GM23248 (cell line): ENCODE measurements around the gene CAPN8. TPM values are rescaled to one million over a fixed set of nuclear protein-coding genes. Genes with fewer than 3 reads are reported as not detected.

ENCODE experiments used
- DNase-seq: peaks from one replicate; pipeline ENCODE4 v3.0.0-alpha.2; 2015
- H2AFZ ChIP-seq: fragments of 200-600 bp; sonication (generic); 2 replicates; pipeline ENCODE4 v1.6.1; 2016; ENCODE audit warnings: antibody characterized with exemption
- H3F3A ChIP-seq: fragments of 200-600 bp; sonication (generic); 2 replicates; pipeline ENCODE4 v1.6.1; 2016; ENCODE audit warnings: mild to moderate bottlenecking, antibody characterized with exemption, mixed run types; ENCODE audit not compliant: insufficient read depth
- H3K27ac ChIP-seq: fragments of 200-600 bp; sonication (generic); 2 replicates; pipeline ENCODE4 v1.5.1; 2016; ENCODE audit warnings: mild to moderate bottlenecking
- H3K27me3 ChIP-seq: fragments of 200-600 bp; sonication (generic); replicated peaks from 2 replicates; pipeline ENCODE4 v1.6.1; 2016; ENCODE audit warnings: mild to moderate bottlenecking; ENCODE audit not compliant: insufficient read depth
- H3K36me3 ChIP-seq: fragments of 200-600 bp; sonication (generic); 2 replicates; pipeline ENCODE4 v1.6.1; 2016; ENCODE audit warnings: low read depth, mild to moderate bottlenecking
- H3K4me1 ChIP-seq: fragments of 200-600 bp; sonication (generic); 2 replicates; pipeline ENCODE4 v1.6.1; 2016; ENCODE audit warnings: mild to moderate bottlenecking; ENCODE audit not compliant: insufficient read depth
- H3K4me2 ChIP-seq: fragments of 200-600 bp; sonication (generic); one replicate; pipeline ENCODE4 v1.6.1; 2016; ENCODE audit warnings: mild to moderate bottlenecking; ENCODE audit not compliant: unreplicated experiment
- H3K4me3 ChIP-seq: fragments of 200-600 bp; sonication (generic); 2 replicates; pipeline ENCODE4 v1.5.1; 2016; ENCODE audit warnings: mild to moderate bottlenecking
- H3K79me2 ChIP-seq: fragments of 200-600 bp; sonication (generic); 2 replicates; pipeline ENCODE4 v1.6.1; 2016; ENCODE audit warnings: mild to moderate bottlenecking; ENCODE audit not compliant: insufficient read depth
- H3K9ac ChIP-seq: fragments of 200-600 bp; sonication (generic); 2 replicates; pipeline ENCODE4 v1.6.1; 2016; ENCODE audit warnings: mild to moderate bottlenecking
- H3K9me2 ChIP-seq: fragments of 200-600 bp; sonication (generic); 2 replicates; pipeline ENCODE4 v1.6.1; 2016; ENCODE audit warnings: mixed run types, mild to moderate bottlenecking, moderate library complexity; ENCODE audit not compliant: insufficient read depth
- H3K9me3 ChIP-seq: fragments of 200-600 bp; sonication (generic); one replicate; pipeline ENCODE4 v1.6.1; 2017; ENCODE audit warnings: low read depth
- H4K20me1 ChIP-seq: fragments of 200-600 bp; sonication (generic); 2 replicates; pipeline ENCODE4 v1.6.0; 2016; ENCODE audit not compliant: insufficient read depth
- EZH2 ChIP-seq: fragments of 200-600 bp; sonication (generic); IDR thresholded peaks from 2 replicates; pipeline ENCODE4 v1.6.1; 2018; ENCODE audit warnings: antibody characterized with exemption, mild to moderate bottlenecking; ENCODE audit not compliant: insufficient read depth, poor library complexity, severe bottlenecking
- EZH2phosphoT487 ChIP-seq: fragments of 200-600 bp; sonication (generic); IDR thresholded peaks from 2 replicates; pipeline ENCODE4 v1.6.1; 2018; ENCODE audit warnings: antibody characterized with exemption, moderate library complexity, mild to moderate bottlenecking, low read depth; ENCODE audit not compliant: insufficient read depth
- WGBS, 2 experiments: methylation state at CpG; one replicate each; pipeline ENCODE4 v1.1.6; 2015 to 2017; ENCODE audit warnings: low lambda C conversion rate in 2 of 2, low coverage in 1 of 2; ENCODE audit errors: missing lambda C conversion rate in 2 of 2; 5-methylcytosine and 5-hydroxymethylcytosine counted together
- in situ Hi-C: fragments of 300-500 bp; cut with MboI; formaldehyde crosslinking; loops from 2 replicates; pipeline ENCODE4 v1.15.0; 2020
- polyA plus RNA-seq: library from polyadenylated mRNA; unstranded; fragments of >200 nt; fragmentation: Nextera tagmentation; extraction: Ambion mirVana; gene quantifications from 2 replicates; pipeline ENCODE4 v1.2.1, GENCODE V29; 2016
- total RNA-seq: library from RNA; depleted of rRNA; stranded (reverse); fragments of >200 nt; shearing (Covaris generic); gene quantifications from 2 replicates; pipeline ENCODE4 v1.2.3, GENCODE V29; 2014

The CAPN8 gene
- total and polyA plus RNA-seq, 2 experiments from 2014 or later, result not detected

GRCh38 chr1:223649222-223649621 lies 16.3 kb downstream of the CAPN8 start:
- Histone ChIP-seq H3K4me1 (no peaks in the 10 kb centered on the region), H3K27me3 (peaks cover 44% of the 10 kb centered on the region), H2AFZ (no peak overlapping the region), H3K36me3 (no peaks in the 10 kb centered on the region), H4K20me1 (no peaks in the 10 kb centered on the region), H3K9me3 (no peaks in the 10 kb centered on the region), H3K4me3 (no peak overlapping the region), H3K79me2 (no peaks in the 10 kb centered on the region), H3K9me2 (no peaks in the 10 kb centered on the region), H3K27ac (no peak overlapping the region), H3K4me2 (no peak overlapping the region), H3F3A (no peaks in the 10 kb centered on the region), H3K9ac (no peak overlapping the region)
- 0% methylated on average over 1 of the region's 1 CpG for WGBS, 2 experiments
- no peak for DNase-seq
- in situ Hi-C loops, result no loop called here
- TF ChIP-seq EZH2phosphoT487 (no peak), EZH2 (no peak)

DNA sequence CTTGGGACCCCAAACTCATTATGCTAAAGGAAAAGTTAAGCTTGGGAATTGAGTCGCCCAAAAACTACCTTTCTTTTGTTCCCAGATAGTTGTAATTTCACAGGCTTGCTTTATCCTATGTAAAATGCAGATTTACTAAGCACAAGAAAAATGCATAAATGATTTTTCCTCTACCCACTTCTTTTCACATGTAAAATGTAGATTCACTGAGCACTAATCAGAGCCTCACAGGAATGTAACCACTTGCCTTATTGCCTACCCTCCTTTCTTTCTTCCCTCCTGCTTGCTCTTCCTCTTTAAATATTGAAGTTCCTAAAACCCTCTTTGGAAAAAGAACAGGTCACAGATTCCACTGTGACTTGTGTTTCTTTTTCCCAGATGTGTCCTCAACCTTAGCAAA lies 18.3 kb downstream of the CAPN8 start:
- no peak overlapping the region for H3K9ac ChIP-seq
- 31 to 44% methylated on average over 1 of the region's 1 CpG for WGBS, 2 experiments

GRCh38 chr1:223645903-223646302 lies 19.6 kb downstream of the CAPN8 start:
- WGBS, 2 experiments, result 32 to 42% methylated on average over 3 of the region's 3 CpGs
- Histone ChIP-seq H3K4me1 (no peaks in the 10 kb centered on the region), H2AFZ (no peak overlapping the region), H3K27ac (no peak overlapping the region), H3K4me3 (no peak overlapping the region), H3K9me2 (no peaks in the 10 kb centered on the region), H3K4me2 (no peak overlapping the region), H3K79me2 (no peaks in the 10 kb centered on the region), H4K20me1 (no peaks in the 10 kb centered on the region), H3K27me3 (peaks cover 66% of the 10 kb centered on the region), H3K9ac (no peak overlapping the region), H3K9me3 (no peaks in the 10 kb centered on the region), H3K36me3 (no peaks in the 10 kb centered on the region), H3F3A (no peaks in the 10 kb centered on the region)
- DNase-seq, result no peak
- TF ChIP-seq EZH2, result no peak
- in situ Hi-C loops, result no loop called here

More for the DNA sequence above, 18.3 kb downstream of the CAPN8 start:
- Histone ChIP-seq H3K4me2 (no peak overlapping the region), H3K9me3 (no peaks in the 10 kb centered on the region), H3K4me3 (no peak overlapping the region), H2AFZ (no peak overlapping the region), H3F3A (no peaks in the 10 kb centered on the region), H3K27ac (no peak overlapping the region), H3K9me2 (no peaks in the 10 kb centered on the region), H4K20me1 (no peaks in the 10 kb centered on the region), H3K36me3 (no peaks in the 10 kb centered on the region), H3K27me3 (peaks cover 56% of the 10 kb centered on the region), H3K79me2 (no peaks in the 10 kb centered on the region), H3K4me1 (no peaks in the 10 kb centered on the region)
- TF ChIP-seq EZH2phosphoT487 (no peak), EZH2 (no peak)
- no peak for DNase-seq
- in situ Hi-C loops, result no loop called here

DNA sequence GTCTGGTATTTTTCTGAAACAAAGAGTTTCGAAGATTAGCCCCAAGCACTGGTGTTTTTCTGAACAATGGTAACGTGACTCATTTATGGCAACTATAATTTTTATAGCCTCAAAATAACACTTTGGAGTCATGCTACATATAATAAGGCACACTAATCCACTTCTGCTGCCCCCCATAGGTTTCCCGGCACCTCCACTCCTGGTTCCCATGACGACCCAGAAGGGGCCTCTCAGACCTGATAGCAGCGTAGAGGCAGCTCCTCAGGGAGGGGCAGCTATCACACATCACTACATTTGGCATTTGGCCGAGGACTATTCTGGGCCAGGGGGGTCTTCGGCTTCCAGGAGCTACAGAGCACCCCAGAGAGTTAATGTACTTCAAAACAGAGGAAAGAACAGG lies 23.3 kb downstream of the CAPN8 start:
- in situ Hi-C loops, result no loop called here
- no peak overlapping the region for H3K4me3 ChIP-seq
- no peak overlapping the region for H3K27ac ChIP-seq
- no peaks in the 10 kb centered on the region for H3K9me2 ChIP-seq
- peaks cover 54% of the 10 kb centered on the region for H3K27me3 ChIP-seq
- TF ChIP-seq EZH2 (no peak), EZH2phosphoT487 (no peak)
- H3K79me2 ChIP-seq, result no peaks in the 10 kb centered on the region
- no peak for DNase-seq
- no peaks in the 10 kb centered on the region for H3K36me3 ChIP-seq
- no peak overlapping the region for H3K4me2 ChIP-seq
- no peaks in the 10 kb centered on the region for H3F3A ChIP-seq
- H3K9ac ChIP-seq, result no peak overlapping the region
- no peaks in the 10 kb centered on the region for H3K4me1 ChIP-seq
- WGBS, 2 experiments, result 49 to 50% methylated on average over 7 of the region's 7 CpGs
- H4K20me1 ChIP-seq, result no peaks in the 10 kb centered on the region
- H3K9me3 ChIP-seq, result no peaks in the 10 kb centered on the region
- H2AFZ ChIP-seq, result no peak overlapping the region

DNA sequence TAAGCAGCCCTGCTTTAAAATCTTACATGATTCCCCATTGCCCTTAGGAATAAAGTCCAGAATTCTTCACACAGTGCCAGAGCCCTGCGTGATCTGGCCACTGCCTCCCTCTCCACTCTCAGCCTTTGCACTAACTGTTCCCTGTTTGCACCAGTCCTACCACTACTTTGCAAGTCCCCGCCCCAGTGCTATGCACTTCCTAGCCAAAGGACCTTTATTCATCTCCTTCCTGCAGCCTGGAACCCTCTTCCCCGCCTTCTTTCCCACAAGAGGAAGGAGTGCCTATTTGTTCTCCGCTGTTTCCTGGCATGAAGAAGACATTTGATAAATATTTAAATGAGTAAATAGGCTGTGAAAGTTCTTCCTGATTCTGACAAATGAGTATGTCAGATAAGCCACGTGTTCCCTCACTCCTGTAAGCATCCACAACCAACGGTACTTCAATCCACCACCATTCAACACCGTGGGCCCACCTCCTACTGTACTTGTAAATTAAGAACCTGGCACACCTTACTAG lies 23.9 kb downstream of the CAPN8 start:
- Histone ChIP-seq H3K36me3 (no peaks in the 10 kb centered on the region), H3K4me1 (no peaks in the 10 kb centered on the region), H3K27me3 (peaks cover 48% of the 10 kb centered on the region), H4K20me1 (no peaks in the 10 kb centered on the region), H3K4me2 (no peak overlapping the region), H3K27ac (no peak overlapping the region), H3K9me2 (no peaks in the 10 kb centered on the region), H3F3A (no peaks in the 10 kb centered on the region), H2AFZ (no peak overlapping the region), H3K79me2 (no peaks in the 10 kb centered on the region), H3K4me3 (no peak overlapping the region), H3K9me3 (no peaks in the 10 kb centered on the region), H3K9ac (no peak overlapping the region)
- DNase-seq, result no peak
- 55 to 56% methylated on average over 7 of the region's 7 CpGs for WGBS, 2 experiments
- no peak for TF ChIP-seq EZH2phosphoT487
- TF ChIP-seq EZH2, result no peak
- in situ Hi-C loops, result no loop called here
